Gastroesophageal sphincter (tissue), 4 donors: ENCODE measurements around the gene PRDM15. TPM values are rescaled to one million over a fixed set of nuclear protein-coding genes. Genes with fewer than 3 reads are reported as not detected.

Experiments used
- ATAC-seq: fragments of 150-250 bp; one replicate; pipeline ENCODE4 v1.9.1; 2016; ENCODE audit warnings: mild to moderate bottlenecking, moderate library complexity
- H3K27ac ChIP-seq, 4 donors: fragments of 200-600 bp; sonication (generic) in 3 of 4; 1 replicate in 3 of 4; 2 replicates in 1 of 4; pipeline ENCODE4 v1.5.1; 2016 to 2019
- H3K27me3 ChIP-seq: fragments of 200-600 bp; sonication (generic); one replicate; pipeline ENCODE4 v1.5.1; 2019
- H3K36me3 ChIP-seq, 2 donors: fragments of 200-600 bp; sonication (generic); one replicate each; pipeline ENCODE4 v1.5.1; 2019; ENCODE audit warnings: control low read depth in 1 of 2
- H3K4me1 ChIP-seq, 3 donors: fragments of 200-600 bp; sonication (generic); 1 replicate in 2 of 3; 2 replicates in 1 of 3; pipeline ENCODE4 v1.5.1; 2016 to 2019; ENCODE audit warnings: control low read depth in 2 of 3
- H3K4me3 ChIP-seq, 2 donors: fragments of 200-600 bp; sonication (generic); one replicate each; pipeline ENCODE4 v1.5.1; 2019; ENCODE audit warnings: mild to moderate bottlenecking in 1 of 2, moderate library complexity in 1 of 2
- H3K9me3 ChIP-seq, 3 donors: fragments of 200-600 bp; sonication (generic); one replicate each; pipeline ENCODE4 v1.5.1; 2017 to 2019; ENCODE audit warnings: control low read depth in 2 of 3
- CTCF ChIP-seq, 4 experiments: fragments of 200-600 bp in 2 of 4; fragments of 450-650 bp in 2 of 4; sonication (generic) in 1 of 4; IDR thresholded peaks; one replicate each; pipeline ENCODE4 v1.5.1; 2017 to 2019; ENCODE audit warnings: antibody characterized with exemption in 4 of 4, mild to moderate bottlenecking in 2 of 4, moderate library complexity in 2 of 4
- EP300 ChIP-seq: sonication (generic); formaldehyde crosslinking; IDR thresholded peaks from one replicate; pipeline ENCODE4 v1.6.1; 2017; ENCODE audit warnings: antibody characterized with exemption, mild to moderate bottlenecking
- POLR2A ChIP-seq, 2 donors: fragments of 450-650 bp; IDR thresholded peaks; one replicate each; pipeline ENCODE4 v1.6.1; 2017; ENCODE audit warnings: antibody characterized with exemption in 2 of 2, mild to moderate bottlenecking in 2 of 2, moderate library complexity in 1 of 2
- POLR2AphosphoS5 ChIP-seq: sonication (generic); formaldehyde crosslinking; IDR thresholded peaks from one replicate; pipeline ENCODE4 v1.6.1; 2017; ENCODE audit warnings: antibody characterized with exemption
- WGBS, 2 donors: methylation state at CpG; one replicate each; pipeline ENCODE4 v1.1.5; 2018; ENCODE audit warnings: low coverage in 1 of 2; 5-methylcytosine and 5-hydroxymethylcytosine counted together
- total RNA-seq, 4 donors: library from RNA; depleted of rRNA; stranded (reverse); fragments of >200 nt; gene quantifications; one replicate each; pipeline ENCODE4 v1.1.0, GENCODE V29; 2016

PRDM15 gene
- total RNA-seq, 4 donors from 2014 or later: 2.9 to 8.2 (median 7.2) TPM

DNA sequence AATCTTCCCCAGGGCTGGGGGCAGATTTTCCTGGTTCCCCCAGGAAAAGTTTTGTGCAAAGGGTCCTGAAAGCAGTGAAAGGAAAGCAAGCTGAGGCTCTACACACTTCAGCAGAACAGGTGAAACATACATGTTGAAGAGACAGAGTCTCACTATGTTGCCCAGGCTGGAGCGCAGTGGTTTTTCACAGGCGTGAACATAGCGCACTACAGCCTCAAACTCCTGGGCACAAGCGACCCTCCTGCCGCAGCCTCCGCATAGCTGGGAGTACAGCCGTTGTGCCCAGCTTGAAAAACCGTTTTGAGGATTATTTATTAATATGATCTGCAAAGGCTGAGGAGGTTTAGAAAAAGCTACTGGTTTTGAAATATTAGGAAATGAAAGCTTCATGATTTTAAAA lies 11.8 kb downstream of the PRDM15 start:
- 60 to 95% methylated on average over 1 to 8 of the region's 8 CpGs for WGBS, 2 donors
- no peaks in the 10 kb centered on the region for H3K27me3 ChIP-seq
- H3K4me1 ChIP-seq: peaks cover 0 to 8% (median 0%) of the 10 kb centered on the region in 3 donors
- H3K4me3 ChIP-seq: no peak overlapping the region
- H3K27ac ChIP-seq: no peak overlapping the region
- no peaks in the 10 kb centered on the region for H3K9me3 ChIP-seq
- no peak for ATAC-seq
- TF ChIP-seq EP300: no peak
- TF ChIP-seq POLR2A (IDR thresholded peaks at IDR 0.05): no peak
- no peak for TF ChIP-seq POLR2AphosphoS5
- no peaks in the 10 kb centered on the region for H3K36me3 ChIP-seq

DNA sequence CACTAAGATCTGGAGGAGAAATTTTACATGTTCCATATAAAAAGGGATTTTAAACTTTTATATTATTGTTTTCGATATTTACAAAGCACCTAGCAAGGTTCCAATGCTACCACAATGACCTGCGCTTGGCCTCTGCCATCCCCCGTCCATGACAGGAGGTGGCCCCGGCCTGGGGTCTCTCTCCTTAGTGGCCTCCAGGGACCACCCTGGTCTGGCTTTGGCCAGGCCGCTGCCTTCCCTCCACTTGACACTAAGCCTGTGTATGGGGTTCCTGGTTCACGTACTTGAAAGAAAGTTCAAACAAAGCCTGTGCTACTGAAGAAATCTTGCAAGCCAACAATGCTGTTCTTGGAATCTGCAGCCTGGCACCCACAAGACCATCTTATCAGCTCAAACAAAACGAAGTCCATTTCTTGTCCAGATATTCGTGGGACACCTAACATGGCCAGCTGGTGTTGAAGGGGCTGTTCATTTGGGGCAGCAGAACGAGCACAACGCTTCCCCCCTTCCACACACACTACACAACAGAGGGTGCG lies 12.8 kb downstream of the PRDM15 start:
- ATAC-seq: no peak
- H3K27ac ChIP-seq: no peak overlapping the region
- peaks cover 0 to 8% (median 0%) of the 10 kb centered on the region in 3 donors for H3K4me1 ChIP-seq
- WGBS, 2 donors: 74 to 86% methylated on average over 5 to 11 of the region's 11 CpGs
- H3K4me3 ChIP-seq: no peak overlapping the region
- no peaks in the 10 kb centered on the region for H3K36me3 ChIP-seq
- TF ChIP-seq CTCF (IDR thresholded peaks at IDR 0.05): no peak
- no peak for TF ChIP-seq EP300
- no peak for TF ChIP-seq POLR2AphosphoS5
- TF ChIP-seq POLR2A (IDR thresholded peaks at IDR 0.05): no peak
- no peaks in the 10 kb centered on the region for H3K27me3 ChIP-seq
- no peaks in the 10 kb centered on the region for H3K9me3 ChIP-seq

- WGBS, 2 donors: 70 to 72% methylated on average over 6 to 14 of the region's 15 CpGs
- no peaks in the 10 kb centered on the region for H3K27me3 ChIP-seq
- no peaks in the 10 kb centered on the region for H3K36me3 ChIP-seq
- H3K9me3 ChIP-seq: no peaks in the 10 kb centered on the region
- no peak for ATAC-seq
- H3K4me1 ChIP-seq: peaks cover 0 to 8% (median 0%) of the 10 kb centered on the region in 3 donors
- no peak overlapping the region for H3K4me3 ChIP-seq
- TF ChIP-seq CTCF (IDR thresholded peaks at IDR 0.05) (no peak), EP300 (no peak), POLR2A (IDR thresholded peaks at IDR 0.05) (no peak), POLR2AphosphoS5 (no peak)
- no peak overlapping the region for H3K27ac ChIP-seq
Observed at GRCh38 chr21:41865002-41865777, 14.0 kb downstream of the PRDM15 start.

- H3K36me3 ChIP-seq: peaks cover 0 to 7% of the 10 kb centered on the region in 2 donors
- H3K27me3 ChIP-seq: no peaks in the 10 kb centered on the region
- WGBS, 2 donors: 90% methylated on average over 9 of the region's 10 CpGs
- H3K27ac ChIP-seq: no peak overlapping the region
- H3K4me1 ChIP-seq: peaks cover 0 to 8% (median 0%) of the 10 kb centered on the region in 3 donors
- no peaks in the 10 kb centered on the region for H3K9me3 ChIP-seq
- TF ChIP-seq POLR2AphosphoS5: no peak
- no peak for TF ChIP-seq CTCF (IDR thresholded peaks at IDR 0.05)
- no peak for TF ChIP-seq POLR2A (IDR thresholded peaks at IDR 0.05)
- TF ChIP-seq EP300: no peak
- no peak for ATAC-seq
- H3K4me3 ChIP-seq: no peak overlapping the region
Observed at GRCh38 chr21:41864311-41865001, 14.7 kb downstream of the PRDM15 start.

GRCh38 chr21:41863439-41863740 lies 15.8 kb downstream of the PRDM15 start:
- H3K27me3 ChIP-seq: no peaks in the 10 kb centered on the region
- H3K4me3 ChIP-seq: no peak overlapping the region
- 78 to 100% methylated on average over 2 to 4 of the region's 4 CpGs for WGBS, 2 donors
- H3K9me3 ChIP-seq: no peaks in the 10 kb centered on the region
- H3K36me3 ChIP-seq: peaks cover 0 to 18% of the 10 kb centered on the region in 2 donors
- H3K27ac ChIP-seq: no peak overlapping the region
- no peak for ATAC-seq
- TF ChIP-seq CTCF (IDR thresholded peaks at IDR 0.05) (no peak), POLR2AphosphoS5 (no peak), EP300 (no peak), POLR2A (IDR thresholded peaks at IDR 0.05) (no peak)
- peaks cover 0 to 8% (median 0%) of the 10 kb centered on the region in 3 donors for H3K4me1 ChIP-seq
